Stimulated activated CD4-positive, alpha-beta T cell treated with anti-CD3 and anti-CD28 coated beads, Interleukin-1b, Interleukin-23, amount 100 ng/mL, for 4 hours (primary cell): ENCODE measurements around the gene BCAM.
"Not testable (repeated sequence)": the region's sequence is repeated elsewhere in the genome, so short reads cannot be mapped to it uniquely, and the experiment has no call there.

ENCODE experiments used
- DNase-seq, 2 donors: peaks; one replicate each; pipeline ENCODE4 v3.0.0-alpha.2; 2020; ENCODE audit warnings: low read depth in 2 of 2

Gene BCAM

DNA sequence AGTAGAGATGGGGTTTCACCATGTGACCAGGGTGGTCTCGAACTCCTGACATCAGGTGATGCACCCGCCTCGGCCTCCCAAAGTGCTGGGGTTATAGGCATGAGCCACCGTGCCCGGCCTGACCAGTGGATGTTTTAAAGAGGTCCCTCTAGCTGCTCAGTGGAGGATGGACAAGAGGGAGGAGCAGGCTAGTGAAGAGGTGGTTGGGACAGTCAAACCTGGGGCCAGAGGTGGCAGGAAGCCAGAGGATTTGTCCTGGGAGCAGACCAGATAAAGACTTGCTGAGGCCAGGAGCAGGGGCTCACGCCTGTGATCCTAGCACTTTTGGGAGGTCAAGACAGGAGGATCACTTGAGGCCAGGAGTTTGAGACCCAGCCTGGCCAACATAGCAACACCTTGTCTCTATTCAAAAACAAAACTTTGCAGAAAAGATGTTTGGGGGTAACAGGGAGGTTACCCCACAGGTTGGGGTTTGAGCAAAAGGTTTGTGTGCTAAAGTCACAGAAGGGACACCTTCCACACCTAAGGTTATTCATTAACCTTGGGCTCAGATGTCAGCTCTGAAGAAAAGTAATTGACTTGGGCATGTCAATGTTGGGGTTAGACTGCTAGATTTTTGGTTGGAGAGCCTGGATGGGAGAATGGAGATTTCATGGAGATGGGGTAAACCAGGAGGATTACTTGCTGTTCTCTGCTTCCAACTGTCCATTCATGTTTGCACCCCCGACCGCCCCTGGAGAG lies 9.0 kb downstream of the BCAM start:
- no peak for DNase-seq

DNA sequence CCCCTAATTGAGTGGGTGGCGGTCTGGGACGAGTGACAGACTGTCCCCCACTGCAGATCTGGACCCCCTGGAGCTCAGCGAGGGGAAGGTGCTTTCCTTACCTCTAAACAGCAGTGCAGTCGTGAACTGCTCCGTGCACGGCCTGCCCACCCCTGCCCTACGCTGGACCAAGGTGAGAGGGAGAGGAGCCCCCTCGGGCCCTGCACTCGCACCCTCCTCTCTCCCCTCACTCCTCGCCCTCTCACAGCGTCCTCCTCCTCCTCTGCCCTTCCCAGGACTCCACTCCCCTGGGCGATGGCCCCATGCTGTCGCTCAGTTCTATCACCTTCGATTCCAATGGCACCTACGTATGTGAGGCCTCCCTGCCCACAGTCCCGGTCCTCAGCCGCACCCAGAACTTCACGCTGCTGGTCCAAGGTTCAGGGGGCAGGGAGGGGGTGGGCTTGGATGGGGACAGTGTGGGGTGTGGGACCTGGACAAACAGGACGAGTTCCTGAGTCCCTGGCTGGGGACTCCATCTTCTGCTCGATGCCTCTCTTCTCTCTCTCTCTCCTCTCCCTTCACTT lies 9.6 kb downstream of the BCAM start:
- no peak for DNase-seq

DNA sequence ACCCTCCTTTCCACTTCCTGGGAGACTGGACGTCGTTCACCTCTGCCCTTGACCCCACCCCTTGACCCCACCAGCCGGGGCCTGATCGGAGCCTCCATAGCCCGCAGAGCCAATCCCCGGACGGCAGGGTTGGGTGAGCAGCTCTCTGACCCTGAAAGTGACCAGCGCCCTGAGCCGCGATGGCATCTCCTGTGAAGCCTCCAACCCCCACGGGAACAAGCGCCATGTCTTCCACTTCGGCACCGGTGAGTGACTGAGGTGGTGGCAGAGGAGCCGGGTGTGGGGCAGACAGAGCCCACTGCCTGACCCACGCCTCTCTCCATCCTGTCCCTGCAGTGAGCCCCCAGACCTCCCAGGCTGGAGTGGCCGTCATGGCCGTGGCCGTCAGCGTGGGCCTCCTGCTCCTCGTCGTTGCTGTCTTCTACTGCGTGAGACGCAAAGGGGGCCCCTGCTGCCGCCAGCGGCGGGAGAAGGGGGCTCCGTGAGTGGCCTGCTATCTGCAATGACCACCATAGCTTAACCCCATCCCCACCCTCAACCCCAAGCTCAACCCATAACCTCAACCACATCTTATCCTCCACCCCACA lies 10.4 kb downstream of the BCAM start:
- no peak for DNase-seq

DNA sequence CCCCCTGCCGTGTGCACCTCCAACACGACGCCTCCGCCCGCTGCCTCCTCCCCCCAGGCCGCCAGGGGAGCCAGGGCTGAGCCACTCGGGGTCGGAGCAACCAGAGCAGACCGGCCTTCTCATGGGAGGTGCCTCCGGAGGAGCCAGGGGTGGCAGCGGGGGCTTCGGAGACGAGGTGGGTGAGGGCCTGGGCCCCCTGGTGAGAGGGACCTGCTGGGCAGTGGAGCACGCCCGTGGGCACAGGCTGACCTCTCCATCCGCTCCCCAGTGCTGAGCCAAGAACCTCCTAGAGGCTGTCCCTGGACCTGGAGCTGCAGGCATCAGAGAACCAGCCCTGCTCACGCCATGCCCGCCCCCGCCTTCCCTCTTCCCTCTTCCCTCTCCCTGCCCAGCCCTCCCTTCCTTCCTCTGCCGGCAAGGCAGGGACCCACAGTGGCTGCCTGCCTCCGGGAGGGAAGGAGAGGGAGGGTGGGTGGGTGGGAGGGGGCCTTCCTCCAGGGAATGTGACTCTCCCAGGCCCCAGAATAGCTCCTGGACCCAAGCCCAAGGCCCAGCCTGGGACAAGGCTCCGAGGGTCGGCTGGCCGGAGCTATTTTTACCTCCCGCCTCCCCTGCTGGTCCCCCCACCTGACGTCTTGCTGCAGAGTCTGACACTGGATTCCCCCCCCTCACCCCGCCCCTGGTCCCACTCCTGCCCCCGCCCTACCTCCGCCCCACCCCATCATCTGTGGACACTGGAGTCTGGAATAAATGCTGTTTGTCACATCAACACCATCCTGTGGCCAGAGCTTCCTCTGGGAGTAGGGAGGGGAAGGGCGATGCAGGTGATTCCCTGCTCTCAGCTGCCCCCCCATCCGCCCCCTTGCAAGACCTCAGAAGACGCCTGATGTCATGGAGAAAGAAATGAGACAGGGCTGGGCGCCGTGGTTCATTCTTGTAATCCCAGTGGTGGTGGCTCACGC lies 12.0 kb downstream of the BCAM start:
- no peak for DNase-seq

DNA sequence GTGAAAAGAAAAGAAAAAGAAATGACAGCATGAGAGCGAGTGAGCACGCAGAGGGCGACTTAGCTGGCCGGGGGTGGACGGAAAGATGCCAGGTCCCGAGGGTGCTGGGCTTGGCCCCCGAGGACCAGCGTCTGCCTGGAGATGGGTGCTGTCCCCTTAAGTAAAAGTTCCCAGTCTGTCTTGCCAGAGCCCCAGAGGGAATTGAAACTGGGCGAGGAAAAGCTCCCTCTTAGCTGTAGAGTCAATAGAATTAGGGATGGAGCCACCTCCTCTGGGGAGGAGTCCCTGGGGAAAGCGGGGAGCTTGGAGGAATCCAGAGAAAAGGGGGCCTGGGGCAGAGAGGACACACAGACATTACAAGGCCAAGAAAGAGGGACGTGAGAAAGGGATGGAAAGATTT lies 13.3 kb downstream of the BCAM start:
- no peak for DNase-seq

DNA sequence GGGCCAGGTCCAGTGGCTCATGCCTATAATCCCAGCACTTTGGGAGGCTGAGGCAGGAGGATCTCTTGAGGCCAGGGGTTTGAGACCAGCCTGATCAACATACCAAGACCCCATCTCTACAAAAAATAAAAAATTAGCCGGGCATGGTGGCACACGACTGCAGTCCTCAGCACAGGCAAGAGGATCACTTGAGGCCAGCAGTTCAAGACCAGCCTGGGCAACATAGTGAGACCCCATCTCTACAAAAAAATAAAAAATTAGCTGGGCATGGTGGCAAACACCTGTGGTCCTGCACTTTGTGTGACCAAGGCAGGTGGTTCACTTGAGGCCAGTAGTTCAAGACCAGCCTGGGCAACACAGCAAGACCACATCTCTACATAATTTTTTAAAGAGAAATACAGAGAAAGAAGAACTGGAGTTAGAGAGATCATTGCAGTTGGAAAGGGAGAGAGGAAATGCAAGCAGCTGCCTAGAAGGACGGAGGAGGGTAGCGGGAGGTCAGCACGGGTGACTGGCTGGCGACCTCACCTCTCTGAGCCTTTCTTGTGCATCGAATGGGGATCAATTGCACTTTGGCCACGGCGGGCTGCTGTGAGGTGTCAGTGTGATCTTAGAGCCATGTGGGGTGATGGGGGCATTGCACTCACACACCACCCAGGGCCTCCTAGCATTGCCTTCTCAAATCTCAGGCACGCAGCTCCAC lies 13.9 kb downstream of the BCAM start:
- no peak for DNase-seq

DNA sequence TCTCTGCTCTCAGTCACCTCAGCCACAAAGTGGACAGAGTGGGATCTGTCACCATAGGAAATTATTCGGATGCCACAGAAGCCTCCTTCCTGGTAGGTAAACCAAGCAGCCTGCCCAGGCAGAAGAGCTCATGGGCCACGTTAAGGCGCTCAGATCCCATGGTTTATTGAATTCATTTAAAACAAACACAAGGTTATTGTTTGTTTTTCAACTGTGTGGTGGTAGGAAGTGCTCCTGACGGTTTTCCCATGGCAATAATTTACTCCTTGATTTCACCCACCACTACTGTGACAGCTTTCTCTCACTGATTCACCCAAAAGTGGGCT lies 14.4 kb downstream of the BCAM start:
- DNase-seq, result no peak

DNA sequence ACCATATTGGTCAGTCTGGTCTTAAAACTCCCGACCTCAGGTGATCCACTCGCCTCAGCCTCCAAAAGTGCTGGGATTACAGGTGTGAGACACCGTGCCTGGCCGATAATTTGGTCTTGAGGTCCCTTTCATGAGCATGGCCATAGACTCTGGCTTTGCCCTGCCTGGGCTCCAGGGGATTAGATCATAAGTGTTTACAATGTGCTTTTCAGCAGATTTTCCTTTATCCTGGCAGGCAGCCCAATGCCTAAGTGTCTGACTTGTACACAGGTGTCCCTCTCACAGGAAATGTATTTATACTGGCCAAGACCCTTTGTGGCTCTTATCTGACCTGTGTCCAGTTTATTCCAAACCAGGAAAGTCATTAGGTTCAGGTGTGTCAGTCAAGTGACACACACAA lies 15.9 kb downstream of the BCAM start:
- DNase-seq, result no peak

DNA sequence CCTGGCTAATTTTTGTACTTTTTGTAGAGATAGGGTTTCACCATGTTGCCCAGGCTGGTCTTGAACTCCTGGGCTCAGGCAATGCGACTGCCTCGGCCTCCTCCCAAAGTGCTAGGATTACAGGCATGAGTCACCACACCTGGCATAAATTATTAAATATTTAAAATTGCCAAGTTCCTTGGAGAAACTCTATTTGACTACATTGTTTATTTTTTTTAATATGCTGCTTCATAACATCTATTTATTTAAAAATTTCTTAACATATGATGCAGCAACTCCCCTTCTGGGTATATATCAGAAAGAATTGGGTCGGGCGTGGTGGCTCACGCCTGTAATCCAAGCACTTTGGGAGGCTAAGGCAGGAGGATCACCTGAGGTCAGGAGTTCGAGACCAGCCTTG lies 24.0 kb downstream of the BCAM start:
- DNase-seq, result not testable (repeated sequence)

DNA sequence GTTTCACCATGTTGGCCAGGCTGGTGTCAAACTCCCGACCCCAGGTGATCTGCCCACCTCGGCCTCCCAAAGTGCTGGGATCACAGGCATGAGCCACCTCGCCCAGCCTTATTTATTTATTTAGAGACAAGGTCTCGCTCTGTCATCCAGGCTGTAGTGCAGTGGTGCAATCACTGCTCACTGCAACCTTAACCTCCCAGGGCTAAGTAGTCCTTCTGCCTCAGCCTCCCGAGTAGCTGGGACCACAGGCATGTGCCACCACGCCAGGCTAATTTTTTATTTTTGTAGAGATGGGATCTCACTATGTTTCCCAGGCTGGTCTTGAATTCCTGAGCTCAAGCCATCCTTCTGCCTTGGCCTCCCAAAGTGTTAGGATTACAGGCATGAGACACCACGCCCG lies 25.5 kb downstream of the BCAM start:
- DNase-seq, result not testable (repeated sequence)

DNA sequence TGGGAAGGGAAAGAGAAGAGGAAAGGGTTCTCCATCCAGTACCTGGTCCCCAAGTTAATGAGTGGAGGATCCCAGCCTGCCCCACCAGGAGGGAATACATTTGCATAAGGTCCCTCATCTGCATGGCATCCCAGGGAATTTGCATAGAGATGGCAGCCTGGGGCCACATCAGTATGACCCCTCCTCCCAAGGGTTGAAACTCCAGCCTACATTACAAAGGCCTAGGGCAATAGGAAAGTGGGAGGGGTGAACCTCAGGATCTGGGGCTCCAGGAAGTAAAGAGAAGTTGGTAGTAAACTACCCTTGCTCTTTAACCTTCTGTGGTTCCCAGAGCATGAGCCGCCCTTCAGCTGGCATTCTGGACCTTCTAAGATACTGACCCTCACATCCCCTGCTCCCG lies 30.4 kb downstream of the BCAM start:
- DNase-seq, result no peak

DNA sequence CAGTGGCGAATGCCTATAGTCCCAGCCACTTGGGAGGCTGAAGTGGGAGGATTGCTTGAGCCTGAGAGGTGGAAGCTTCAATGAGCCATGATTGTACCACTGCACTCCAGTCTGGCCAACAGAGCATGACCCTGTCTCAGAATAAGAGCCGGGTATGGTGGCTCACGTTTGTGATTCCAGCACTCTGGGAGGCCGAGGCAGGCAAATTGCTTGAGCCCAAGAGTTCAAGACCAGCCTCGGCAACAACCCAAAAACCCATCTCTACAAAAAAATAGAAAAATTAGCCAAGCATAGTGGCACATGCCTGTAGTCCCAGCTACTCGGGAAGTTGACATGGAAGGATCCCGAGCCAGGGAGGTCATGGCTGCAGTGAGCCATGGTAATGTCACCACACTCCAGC lies 31.9 kb downstream of the BCAM start:
- no peak for DNase-seq

DNA sequence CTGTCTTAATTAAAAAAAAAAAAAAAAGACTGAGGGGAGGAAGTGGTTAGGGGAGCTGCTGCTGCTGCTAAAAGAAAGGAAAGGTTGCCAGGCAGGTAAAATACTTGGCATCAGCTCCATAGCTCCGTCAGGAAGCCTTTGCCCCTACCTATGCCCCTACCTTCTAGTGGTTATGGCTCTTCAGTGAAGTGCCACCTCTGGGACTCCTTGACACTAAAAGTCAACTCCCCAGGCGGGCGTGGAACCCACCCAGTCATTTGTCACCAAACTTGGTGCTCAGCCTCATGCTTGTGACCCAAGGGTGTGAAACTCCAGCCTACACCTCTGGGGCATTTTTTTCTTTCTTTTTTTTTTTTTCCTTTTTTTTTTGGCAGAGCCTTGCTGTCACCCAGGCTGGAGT lies 32.3 kb downstream of the BCAM start:
- no peak for DNase-seq

DNA sequence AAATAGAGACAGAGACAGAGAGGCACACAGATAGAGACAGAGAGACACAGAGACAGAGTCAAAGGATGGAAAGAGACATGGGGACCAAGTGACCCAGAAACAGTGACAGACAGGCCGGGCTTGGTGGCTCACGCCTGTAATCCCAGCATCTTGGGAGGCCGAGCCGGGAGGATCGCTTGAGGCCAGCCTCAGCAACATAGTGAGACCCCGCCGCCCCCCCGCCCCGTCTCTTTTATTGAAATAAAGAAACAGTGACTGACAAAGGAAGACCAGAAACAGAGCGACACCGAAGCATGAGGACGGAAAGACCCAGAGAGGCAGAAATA lies 36.3 kb downstream of the BCAM start:
- DNase-seq, result no peak

DNA sequence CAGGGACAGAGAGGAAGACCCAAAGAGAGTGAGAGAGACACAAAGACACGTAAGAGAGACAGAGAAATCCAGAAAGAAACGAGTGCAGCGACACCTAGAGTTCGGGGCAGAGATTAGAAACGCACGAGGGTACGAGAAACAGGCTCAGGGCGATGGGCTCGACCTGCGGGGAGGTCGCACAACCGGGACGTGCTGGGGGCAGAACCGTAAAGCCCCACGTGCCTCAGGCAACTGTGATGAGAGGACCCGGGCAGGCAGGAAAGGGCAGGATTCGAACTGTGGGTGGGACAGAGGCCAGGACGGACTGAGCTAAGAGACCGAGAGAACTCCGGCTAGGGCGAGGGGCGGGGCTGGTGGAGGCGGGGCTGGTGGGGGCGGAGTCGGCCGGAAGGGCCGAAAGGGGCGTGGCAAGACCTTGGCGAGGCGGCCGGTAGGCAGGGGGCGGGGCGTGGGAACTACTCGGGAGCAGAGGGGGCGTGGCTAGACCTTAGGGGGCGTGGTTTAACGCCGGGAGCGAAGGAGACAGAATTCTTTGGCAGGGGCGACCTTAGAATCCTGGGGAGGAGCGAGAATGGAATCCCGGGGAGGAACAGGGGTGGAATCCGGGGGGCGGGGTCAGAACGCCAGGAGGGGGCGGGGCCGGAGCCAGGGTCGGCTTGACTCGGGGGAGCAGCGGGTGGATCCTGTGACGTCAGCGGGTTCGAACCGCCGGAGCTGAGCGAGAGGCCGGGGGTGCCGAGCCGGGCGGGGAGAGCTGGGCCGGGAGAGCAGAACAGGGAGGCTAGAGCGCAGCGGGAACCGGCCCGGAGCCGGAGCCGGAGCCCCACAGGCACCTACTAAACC lies 36.9 kb downstream of the BCAM start, which contains the start of gene NECTIN2:
NECTIN2 (plus strand) TSS at position 686 of the 843 bp plus-strand sequence. CDS start 229 bp downstream, outside the sequence.
- peak; percentile 59 to 84 for DNase-seq

DNA sequence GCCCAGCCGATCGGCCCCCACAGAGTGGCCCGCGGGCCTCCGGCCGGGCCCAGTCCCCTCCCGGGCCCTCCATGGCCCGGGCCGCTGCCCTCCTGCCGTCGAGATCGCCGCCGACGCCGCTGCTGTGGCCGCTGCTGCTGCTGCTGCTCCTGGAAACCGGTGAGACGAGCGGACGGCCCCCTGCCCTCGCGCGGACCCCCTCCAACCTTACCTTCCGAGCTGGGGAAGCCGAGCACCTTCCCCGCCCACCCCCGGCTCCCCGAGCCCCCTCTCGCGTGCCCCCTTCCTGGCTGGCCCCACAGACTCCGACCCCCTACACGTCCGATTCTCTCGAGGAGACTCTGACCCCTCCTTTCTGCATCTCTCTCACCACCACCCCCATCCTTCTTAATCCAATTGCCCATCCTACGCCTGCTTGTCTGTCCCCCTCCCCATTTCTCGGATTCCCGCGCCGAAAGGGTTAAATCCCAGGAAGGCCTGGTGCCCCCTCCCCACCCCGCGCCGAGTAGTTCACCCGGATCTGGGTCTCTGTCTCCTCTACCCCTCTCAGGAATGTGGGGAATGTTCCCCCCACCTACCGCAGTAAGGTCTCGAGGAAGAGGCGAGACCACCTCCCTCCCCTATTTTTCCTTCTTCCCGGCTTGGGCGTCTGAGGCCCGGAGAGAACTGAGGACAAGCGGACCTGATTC lies 37.7 kb downstream of the BCAM start:
- DNase-seq, result no peak

DNA sequence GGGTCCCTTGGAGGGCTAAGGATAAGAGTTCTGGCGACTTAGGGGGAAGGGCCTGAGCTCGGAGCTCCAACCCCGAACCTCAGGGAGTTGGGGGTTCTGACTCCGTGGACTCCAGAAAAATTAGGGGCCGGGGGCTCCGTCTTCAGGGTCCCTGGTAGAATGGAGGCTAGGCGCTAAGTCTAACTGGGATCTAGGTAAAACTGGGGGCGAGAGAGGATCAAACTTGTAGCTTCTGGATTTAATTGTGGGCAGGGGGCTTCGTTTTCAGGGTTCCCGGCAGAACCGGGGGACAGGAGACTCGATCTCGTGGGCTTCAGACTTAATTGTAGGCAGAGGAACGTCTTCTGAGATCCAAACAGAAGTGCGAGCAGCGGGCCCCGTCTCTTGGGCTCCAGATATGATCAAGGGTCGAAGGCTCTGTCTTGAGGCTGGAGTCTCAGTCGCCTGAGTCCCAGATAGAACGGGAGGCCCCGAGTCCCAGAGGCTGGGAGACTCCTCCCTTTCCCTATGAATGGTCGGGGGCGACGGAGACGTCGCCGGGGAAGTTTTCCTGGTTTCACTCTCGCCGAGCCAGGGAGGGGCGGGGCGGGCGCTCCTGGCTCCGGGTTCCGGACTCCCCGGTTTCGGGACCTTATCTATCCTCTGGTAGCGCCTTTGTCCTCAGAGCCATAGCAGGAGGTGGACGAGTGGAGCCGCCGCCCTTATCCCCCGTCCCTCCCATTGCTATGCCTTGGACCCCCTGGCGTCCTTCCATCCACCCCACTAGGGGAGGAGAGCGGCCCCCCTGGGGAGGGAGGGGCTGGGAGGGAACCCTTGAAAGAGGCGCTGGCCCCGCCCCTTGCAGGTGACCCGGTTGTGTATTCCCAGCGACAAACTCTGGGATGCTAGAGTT lies 38.5 kb downstream of the BCAM start:
- DNase-seq, result no peak

DNA sequence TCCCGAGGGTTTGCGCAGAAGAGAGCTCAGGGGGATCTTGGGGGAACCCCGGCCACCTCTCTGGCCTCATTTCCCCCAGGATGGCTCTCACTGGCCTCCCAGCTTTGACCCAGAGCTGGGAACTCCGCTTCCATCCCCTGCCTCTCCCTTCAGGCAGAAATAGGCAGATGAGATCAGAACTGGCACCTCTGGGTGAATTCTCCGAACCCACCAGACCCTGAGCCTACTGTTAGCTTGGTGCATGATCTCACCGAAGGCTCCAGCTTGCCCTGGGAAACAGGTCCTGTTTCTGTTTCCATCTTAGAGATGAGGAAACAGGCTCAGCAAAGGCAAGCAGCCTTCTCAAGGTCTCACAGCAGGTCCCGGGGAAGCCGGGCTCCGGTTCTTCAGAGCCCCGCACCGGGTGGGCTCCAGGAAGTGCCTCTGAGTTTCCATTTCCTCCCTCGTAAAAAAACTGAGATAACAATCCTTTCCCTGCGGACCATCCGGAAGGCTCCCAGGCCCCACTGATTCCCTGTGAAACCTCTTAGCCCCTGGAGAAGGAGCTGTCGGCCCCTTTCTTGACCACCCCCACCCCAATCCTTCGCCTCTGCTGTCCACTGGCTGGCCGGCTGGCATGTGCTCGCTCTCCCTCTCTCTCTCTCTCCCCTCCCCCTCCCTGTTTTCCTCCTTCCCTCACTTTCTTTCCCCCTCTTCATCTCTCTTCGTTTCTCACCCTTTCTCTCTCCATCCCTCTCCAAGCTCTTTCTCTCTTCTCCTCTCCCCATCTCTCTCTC lies 39.3 kb downstream of the BCAM start:
- no peak for DNase-seq
